Measurements from ENCODE around the gene AKT3. TPM values are rescaled to one million over a fixed set of nuclear protein-coding genes. Genes with fewer than 3 reads are reported as not detected.

AKT3 gene
- total RNA-seq, 1 experiment from 2014 or later: 133 TPM

- Histone ChIP-seq H3K27me3 (ENCODE audit: insufficient read depth, low read depth) (no peaks in the 10 kb centered on the region), H3K9me3 (ENCODE audit: insufficient read depth, low read depth) (no peaks in the 10 kb centered on the region), H3K9me2 (ENCODE audit: insufficient read depth) (no peaks in the 10 kb centered on the region), H3K4me3 (no peak overlapping the region), H2AFZ (no peak overlapping the region), H3K4me1 (replicated peaks; ENCODE audit: insufficient read depth) (peaks cover 14% of the 10 kb centered on the region), H3F3A (ENCODE audit: insufficient read depth, low read depth) (peaks cover 13% of the 10 kb centered on the region; the same call in 1 of the 2 replicates), H4K20me1 (ENCODE audit: insufficient read depth) (no peaks in the 10 kb centered on the region), H3K36me3 (ENCODE audit: low read depth) (no peaks in the 10 kb centered on the region), H3K4me2 (no peak overlapping the region), H3K27ac (no peak overlapping the region), H3K79me2 (ENCODE audit: low read depth) (peaks cover 56% of the 10 kb centered on the region)
- POLR2A ChIA-PET (ENCODE audit: unreplicated experiment): no interaction called here
- intact Hi-C loops (cut with micrococcal nuclease; ENCODE audit: unreplicated experiment): no loop called here
- CTCF ChIA-PET: no interaction called here
- TF ChIP-seq EZH2 (IDR thresholded peaks at IDR 0.05; ENCODE audit: low read depth) (no peak), CTCF (conservative IDR thresholded peaks at IDR 0.05) (no peak)
- DNase-seq: no peak
- BruUV-seq (replicated peaks): no TSS peak
These were observed 91.4 kb downstream of the AKT3 start for GRCh38 chr1:243758647-243759046.

DNA sequence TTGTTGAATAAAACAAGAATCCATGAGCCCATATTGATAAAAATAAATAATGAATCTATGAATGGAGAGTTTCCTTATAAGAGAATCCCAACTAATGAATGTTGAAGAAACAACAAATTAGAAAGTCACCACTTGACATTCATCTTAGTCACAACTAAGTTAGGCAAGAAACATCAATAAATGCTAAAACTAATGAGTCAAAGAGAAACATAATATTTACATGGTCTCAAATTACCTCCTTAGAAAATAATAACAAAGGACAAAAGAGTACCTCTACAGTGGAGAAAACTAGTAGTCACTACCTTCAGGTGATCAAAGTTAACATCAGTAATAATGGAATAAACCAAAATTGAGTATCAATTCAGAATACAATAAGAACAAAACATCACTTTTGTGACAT lies 93.5 kb downstream of the AKT3 start:
- BruUV-seq (replicated peaks): no TSS peak
- CTCF ChIA-PET: no interaction called here
- peaks cover 14% of the 10 kb centered on the region for H3K4me1 ChIP-seq (replicated peaks; ENCODE audit: insufficient read depth)
- peak in 1 of 2 experiments; percentile 64 for DNase-seq
- H3K9me2 ChIP-seq (ENCODE audit: insufficient read depth): no peaks in the 10 kb centered on the region
- no peak for TF ChIP-seq CTCF (conservative IDR thresholded peaks at IDR 0.05)
- TF ChIP-seq EZH2 (IDR thresholded peaks at IDR 0.05; ENCODE audit: low read depth): no peak
- POLR2A ChIA-PET (ENCODE audit: unreplicated experiment): no interaction called here
- H3K79me2 ChIP-seq (ENCODE audit: low read depth): peaks cover 55% of the 10 kb centered on the region
- H3K9me3 ChIP-seq (ENCODE audit: insufficient read depth, low read depth): no peaks in the 10 kb centered on the region
- no peaks in the 10 kb centered on the region for H3K27me3 ChIP-seq (ENCODE audit: insufficient read depth, low read depth)
- peak overlapping the region; percentile 13; the same call in 1 of the 2 replicates for H3K27ac ChIP-seq
- intact Hi-C loops (cut with micrococcal nuclease; ENCODE audit: unreplicated experiment): no loop called here
- no peak overlapping the region for H3K4me3 ChIP-seq
- no peaks in the 10 kb centered on the region for H4K20me1 ChIP-seq (ENCODE audit: insufficient read depth)
- H2AFZ ChIP-seq: no peak overlapping the region
- no peaks in the 10 kb centered on the region for H3K36me3 ChIP-seq (ENCODE audit: low read depth)
- no peak overlapping the region for H3K4me2 ChIP-seq
- H3F3A ChIP-seq (ENCODE audit: insufficient read depth, low read depth): peaks cover 13% of the 10 kb centered on the region; the same call in 1 of the 2 replicates

DNA sequence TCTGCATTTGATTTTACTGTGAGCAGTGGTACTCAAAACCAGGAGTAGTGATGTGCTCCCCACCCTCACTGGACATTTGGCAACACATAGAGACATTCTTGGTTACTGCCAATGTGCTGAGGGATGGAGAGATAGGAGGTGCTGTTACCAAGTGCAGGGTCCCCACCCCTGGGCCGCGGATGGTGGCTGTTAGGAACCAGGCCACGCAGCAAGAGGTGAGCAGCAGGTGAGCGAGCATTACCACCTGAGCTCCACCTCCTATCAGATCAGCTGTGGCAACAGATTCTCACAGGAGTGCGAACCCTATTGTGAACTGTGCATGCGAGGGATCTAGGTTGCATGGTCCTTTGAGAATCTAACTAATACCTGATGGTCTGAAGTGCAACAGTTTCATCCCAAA lies 95.7 kb downstream of the AKT3 start:
- BruUV-seq (replicated peaks): no TSS peak
- Histone ChIP-seq H4K20me1 (ENCODE audit: insufficient read depth) (no peaks in the 10 kb centered on the region), H3K4me2 (no peak overlapping the region), H3K79me2 (ENCODE audit: low read depth) (peaks cover 36% of the 10 kb centered on the region; the same call in 1 of the 2 replicates), H3K9me3 (ENCODE audit: insufficient read depth, low read depth) (no peaks in the 10 kb centered on the region), H3K4me3 (no peak overlapping the region), H3K9me2 (ENCODE audit: insufficient read depth) (no peaks in the 10 kb centered on the region), H3K27me3 (ENCODE audit: insufficient read depth, low read depth) (no peaks in the 10 kb centered on the region), H3K27ac (no peak overlapping the region), H3F3A (ENCODE audit: insufficient read depth, low read depth) (peaks cover 18% of the 10 kb centered on the region; the same call in 1 of the 2 replicates), H3K36me3 (ENCODE audit: low read depth) (no peaks in the 10 kb centered on the region), H2AFZ (no peak overlapping the region), H3K4me1 (replicated peaks; ENCODE audit: insufficient read depth) (peaks cover 14% of the 10 kb centered on the region)
- DNase-seq: no peak
- intact Hi-C loops (cut with micrococcal nuclease; ENCODE audit: unreplicated experiment): no loop called here
- ChIA-PET CTCF (no interaction called here), POLR2A (ENCODE audit: unreplicated experiment) (no interaction called here)
- TF ChIP-seq CTCF (conservative IDR thresholded peaks at IDR 0.05): no peak
- no peak for TF ChIP-seq EZH2 (IDR thresholded peaks at IDR 0.05; ENCODE audit: low read depth)

All from PC-9 (cell line).